HG02970 (cell line): Measurements from ENCODE around the gene FLRT1.

Experiments
- ATAC-seq: cut with Tn5 transposase; IDR thresholded peaks from one replicate; pipeline ENCODE4 v1.9.1; 2021; ENCODE audit warnings: mild to moderate bottlenecking, moderate library complexity, moderate number of reproducible peaks; ENCODE audit not compliant: unreplicated experiment, low FRiP score

FLRT1 gene

DNA sequence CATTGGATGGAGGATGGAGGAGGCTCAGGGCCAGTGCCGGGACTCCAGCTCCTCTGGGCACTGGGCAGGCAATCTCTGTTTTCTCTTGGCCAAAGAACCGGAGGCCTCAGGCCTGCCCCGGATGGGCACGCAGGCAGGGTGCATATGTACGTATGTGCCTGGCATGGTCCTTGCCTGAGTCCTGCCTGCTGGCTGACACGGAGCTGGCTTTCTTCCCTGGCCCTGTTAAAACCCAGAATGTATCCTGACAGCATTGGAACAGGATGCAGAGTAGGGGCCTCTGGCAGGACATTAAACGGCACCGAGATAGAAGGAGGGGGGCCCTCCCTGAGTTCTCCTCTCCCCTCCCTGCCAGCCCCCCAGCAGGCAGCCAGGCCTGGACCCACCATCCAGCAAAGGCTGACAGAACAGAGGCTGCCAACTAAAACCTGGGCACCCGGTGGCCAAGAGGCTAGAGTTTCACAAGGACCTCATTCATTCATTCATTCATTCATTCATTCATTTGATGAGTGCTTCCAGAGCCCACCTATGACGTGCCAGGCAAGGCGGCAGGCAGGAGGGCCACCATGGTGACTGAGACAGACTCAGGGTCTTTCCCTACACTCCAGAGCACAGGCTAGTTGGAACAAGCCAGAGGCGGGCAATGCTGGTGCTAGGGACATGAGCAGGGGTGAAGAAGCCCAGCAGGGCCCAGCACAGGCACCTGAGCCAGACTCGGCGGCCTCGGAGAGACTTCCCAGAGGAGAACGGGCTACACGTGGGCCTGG, 28.8 kb downstream of the FLRT1 start:
- no peak for ATAC-seq

DNA sequence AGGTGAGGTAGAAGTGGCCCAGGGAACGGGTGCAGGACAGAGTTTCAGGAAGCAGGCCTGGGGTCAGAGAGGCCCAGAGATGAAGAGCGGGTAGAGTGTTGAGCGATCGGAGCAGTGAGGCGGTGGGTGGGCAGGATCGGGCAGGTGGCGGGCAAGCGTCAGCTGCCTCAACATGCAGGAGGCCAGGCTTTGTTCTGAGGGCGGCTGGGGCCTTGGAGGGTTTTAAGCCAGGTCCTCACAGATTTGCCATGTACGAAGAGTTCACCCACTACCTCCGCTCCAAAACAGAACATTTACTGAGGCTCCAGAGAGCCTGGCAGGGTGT, 29.4 kb downstream of the FLRT1 start:
- no peak for ATAC-seq

DNA sequence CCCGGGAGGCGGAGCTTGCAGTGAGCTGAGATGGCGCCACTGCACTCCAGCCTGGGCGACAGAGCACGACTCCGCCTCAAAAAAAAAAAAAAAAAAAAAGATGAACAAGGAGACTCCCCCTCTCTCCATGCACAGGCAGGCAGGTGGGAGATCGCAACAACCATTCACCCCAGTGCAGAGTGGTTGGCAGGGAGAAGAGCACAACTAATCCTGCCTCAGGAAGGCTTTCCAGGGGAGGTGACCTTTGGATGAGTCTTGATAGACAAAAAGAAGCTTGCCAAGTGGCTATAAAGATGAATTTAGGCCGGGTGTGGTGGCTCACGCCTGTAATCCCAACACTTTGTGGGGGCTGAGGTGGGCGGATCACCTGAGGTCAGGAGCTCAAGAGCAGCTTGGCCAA, 30.0 kb downstream of the FLRT1 start:
- no peak for ATAC-seq

DNA sequence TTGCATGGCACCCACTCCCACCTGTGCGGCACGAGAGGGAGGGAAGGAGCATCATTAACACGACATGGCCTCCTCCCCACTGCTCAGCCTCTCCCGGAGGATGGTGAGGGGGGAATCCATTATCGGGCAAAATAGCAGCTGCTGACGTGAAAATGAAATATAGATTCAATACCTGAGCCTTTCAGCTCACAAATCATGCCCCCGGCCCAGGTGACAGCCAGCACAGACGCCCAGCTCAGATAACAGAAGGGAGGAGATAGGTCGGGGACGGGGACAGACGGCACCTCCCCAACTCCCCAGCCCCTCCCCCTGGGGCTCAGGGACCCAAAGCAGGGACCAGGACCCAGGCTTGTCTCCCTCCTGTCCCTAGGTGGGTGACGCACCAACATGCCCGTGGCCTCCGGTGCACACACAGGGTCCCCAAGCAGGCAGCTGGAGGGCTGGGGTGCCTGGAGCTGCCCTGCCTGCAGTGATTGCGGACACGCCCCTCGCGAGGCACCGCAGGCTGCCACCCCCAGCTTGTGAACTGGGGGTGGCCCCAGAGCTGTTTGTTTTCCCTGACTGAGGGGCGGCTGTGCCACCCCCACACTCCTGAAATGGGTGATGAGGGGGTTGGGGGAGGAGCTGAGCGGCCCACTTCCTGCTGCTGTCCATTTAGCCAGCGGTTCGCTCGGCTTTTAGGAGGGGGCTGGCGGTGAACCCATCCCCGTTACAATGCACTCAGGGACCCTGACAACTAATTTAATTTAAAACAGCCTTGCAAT, 31.7 kb downstream of the FLRT1 start:
- ATAC-seq = no peak

DNA sequence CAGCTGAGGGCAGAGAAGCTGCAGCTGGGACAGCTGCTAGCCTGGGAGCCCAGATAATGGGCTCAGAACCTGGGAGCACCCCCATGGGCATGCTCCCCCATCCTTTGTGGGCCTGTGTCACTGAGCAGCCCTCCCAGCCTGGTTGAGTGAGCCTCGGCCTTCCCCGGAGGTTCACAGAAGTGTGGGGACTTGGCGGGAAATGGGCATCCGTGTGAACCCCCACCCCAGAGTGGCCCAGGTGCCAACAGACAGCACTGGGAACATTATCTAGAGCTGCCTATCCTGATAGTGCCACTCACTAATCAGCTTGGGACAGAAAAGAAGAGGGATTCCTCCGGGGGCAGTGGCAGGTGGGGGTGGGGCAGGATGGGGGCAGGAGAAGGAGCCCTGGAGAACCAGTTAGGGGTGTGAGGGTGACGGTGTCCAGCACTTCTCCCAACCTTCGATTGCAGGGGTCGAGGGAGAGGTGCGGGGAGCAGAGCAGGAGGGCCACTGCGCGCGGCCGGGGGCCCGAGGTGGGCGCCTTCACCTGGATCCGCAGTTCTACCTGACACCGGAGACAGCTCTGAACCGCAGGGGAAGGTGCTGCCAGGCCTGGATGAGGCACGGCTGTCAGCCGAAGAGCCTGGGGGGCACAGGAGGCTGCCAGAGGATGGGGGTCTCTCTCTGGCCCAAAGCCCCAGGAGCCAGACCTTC, 33.1 kb downstream of the FLRT1 start:
- no peak for ATAC-seq

DNA sequence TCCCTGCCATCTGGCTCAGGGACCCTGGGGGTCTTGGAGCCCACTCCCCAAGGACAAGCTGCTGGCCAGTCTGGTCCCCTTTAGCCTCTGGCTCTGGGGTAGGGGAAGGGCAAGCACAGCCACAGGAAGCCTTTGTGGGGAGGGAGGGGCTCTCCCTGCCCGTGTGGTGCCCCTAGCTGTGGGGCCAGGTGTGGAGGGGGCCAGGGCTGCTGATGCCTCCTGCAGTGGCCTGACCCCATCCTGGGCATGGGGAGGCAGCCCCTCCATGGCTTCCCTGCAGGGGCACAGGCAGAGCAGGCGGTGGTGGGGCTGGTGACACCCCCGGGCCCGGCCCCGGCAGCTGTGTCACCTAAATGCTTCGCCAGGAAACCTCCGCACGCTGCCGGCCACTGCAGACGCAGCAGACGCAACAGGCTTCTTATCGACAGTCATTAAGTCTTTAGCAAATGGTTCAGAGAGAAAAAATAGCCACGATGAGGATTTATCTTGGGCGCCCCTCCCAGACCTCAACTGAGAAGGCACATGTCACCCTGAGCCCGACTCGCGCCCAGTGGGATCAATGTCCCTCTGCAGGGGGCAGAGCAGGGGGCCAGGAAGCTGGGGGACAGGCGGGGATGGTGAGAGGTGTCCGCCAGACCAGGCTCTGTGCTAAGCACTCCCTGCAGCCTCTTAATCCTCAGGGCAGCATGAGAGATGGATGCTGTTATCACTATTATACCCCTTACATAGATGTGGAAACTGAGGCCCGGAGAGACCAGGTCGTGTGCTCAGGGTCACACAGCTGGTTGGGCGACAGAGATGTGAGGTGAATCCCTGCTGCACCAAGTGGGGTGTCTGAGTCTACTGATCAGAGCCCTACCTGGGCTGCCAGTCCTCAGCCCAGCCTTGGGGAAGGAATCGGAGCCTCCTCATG, 33.9 kb downstream of the FLRT1 start:
- ATAC-seq = no peak

DNA sequence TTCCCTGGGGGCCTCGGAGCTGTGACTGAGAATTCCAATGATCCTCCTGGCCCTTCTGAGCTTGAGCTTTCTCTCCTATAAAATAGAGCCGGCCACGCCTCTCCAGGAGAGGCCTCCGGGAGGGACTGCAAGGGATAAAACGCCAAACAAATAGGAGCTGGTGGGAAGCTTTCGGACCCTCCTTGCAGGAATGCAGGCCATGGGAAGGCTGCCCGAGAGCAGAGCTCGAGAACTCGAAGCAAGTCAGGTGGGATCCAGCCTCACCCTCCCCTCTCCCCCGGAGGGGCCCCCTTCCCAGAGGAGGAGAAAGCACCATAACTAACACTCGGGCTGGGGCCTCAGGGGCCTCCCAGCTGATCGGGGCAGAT, 34.6 kb downstream of the FLRT1 start:
- no peak for ATAC-seq

DNA sequence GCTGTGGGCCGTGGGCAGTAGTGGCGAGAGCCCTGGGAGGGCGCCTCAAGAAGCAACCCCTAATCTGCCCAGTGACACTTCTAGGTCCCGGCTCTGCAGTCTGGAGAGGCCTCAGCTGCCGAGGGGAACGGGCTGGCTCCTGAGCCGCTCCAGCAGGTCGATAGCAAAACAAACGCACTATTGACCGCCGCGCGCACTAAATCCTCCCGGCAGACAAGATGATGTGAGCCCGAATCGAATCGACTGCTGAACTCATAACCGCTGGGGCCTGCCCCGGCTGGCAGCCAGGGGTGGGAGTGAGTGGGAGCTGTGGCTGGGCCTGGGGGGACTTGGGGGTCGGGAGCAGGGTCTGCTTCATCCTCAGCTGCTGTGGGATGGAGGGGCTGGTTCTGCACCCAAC, 36.1 kb downstream of the FLRT1 start:
- ATAC-seq = no peak

DNA sequence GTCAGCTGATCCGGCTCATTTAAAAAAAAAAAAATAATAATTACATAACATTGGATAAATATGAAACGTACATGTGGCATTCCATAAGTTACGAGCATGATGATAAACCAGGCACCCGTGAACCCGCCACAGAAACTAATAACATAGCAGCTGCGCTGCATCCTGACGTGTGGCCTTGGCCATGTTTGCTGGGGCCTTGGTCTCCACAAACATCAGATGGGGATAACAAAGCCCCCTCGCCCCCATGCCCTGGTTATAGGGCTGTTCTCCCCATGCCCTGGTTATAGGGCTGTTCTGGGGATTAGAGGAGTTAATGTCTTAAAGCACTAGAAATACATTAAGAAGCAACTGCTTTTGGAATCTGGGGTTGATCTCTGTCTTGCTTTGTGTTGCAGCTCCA, 36.7 kb downstream of the FLRT1 start:
- ATAC-seq = no peak

DNA sequence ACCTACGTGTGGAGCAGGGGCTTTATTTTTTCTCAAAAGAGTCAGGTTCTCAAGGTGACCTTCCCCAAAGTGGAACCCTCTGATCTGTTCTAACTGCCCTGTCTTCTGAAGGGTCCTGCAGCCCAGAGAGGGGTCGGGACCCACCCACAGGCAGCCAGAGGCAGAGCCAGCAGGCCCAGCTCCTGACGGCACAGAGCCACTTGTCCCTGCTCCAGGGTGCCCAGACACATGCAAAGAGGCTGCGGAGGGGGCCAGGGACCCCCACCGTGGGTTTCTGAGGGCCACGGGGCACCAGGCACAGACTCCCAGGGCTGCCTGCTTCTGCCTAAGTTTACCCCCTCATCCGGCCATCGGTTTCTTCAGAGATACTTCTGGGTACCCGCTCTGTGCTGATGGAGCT, 37.1 kb downstream of the FLRT1 start:
- no peak for ATAC-seq

DNA sequence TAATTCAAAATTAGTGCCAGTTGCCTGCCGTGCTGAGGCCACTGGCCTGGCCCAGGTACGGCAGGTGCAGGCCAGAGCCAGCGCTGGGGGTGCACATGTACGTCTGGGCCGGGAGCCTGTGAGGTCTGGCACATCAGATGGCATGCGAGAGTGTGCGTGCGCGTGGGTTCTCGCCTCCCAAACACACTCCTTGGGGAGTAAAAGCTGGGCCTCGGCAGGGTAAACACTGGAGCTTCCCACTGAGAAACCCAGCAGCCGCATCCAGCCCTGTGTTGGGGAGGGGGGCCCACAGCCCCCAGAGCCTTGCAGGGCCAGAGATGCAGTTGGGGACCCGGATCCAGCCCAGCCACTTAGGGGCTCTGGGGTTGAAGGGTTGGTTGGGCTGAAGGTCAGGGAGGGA, 37.8 kb downstream of the FLRT1 start:
- no peak for ATAC-seq

DNA sequence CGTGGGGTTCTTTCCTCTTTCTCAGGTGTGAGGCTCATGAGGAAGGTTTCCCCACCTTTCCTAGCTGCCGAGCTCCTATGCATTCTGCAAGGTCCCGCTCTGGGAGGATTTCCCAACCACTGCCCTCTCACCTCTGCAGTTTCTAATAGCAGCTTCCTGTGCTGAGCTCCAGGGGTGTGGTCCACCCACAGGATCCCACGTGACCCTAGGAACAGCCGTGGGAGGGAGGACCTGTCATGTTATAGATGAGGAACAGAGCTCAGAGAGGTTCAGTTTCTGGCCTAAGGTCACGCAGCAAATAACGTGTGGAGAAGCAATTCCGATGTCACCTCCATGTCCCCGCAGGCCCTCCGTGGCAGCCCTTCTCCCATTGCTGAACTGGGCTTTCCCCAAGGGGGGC, 38.5 kb downstream of the FLRT1 start:
- no peak for ATAC-seq

DNA sequence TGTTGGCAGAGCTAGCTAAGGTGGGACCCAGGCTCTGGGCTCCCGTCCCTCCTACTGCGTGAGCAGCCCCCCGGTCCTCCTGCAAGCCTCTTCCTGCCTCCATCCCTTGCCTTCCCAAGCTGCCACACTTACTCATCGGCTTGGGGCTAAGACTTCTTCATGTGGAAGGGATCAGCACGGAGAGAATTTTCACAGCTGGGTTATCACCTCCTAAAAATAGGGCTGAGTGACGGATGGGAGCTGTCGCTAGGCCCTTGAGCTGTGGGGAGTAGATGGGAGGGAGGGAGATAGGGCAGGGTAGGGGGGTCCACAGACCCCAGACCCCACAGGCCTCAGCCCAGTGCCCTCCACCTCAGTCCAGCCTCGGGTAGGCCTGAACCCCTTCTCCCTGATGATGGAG, 41.0 kb downstream of the FLRT1 start:
- no peak for ATAC-seq

DNA sequence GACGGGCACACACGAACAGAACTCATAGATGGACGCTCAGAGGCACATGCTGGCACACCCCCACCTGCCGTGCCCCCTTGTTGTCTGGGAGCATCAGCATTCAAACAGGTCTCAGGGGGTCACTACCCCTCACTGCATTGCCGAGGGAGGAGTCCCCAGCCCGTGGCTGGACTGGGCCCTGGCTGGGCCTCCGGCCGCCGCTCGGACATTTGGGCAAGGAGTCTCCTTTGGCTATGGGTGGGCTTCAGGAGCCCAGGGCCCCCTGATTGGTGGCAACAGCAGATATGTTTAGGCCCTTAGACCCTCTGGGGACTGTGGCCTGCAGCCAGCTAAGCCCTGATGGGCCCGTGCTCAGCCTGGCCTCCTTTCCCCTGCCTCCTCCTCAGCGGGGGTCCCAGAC, 41.9 kb downstream of the FLRT1 start:
- no peak for ATAC-seq

DNA sequence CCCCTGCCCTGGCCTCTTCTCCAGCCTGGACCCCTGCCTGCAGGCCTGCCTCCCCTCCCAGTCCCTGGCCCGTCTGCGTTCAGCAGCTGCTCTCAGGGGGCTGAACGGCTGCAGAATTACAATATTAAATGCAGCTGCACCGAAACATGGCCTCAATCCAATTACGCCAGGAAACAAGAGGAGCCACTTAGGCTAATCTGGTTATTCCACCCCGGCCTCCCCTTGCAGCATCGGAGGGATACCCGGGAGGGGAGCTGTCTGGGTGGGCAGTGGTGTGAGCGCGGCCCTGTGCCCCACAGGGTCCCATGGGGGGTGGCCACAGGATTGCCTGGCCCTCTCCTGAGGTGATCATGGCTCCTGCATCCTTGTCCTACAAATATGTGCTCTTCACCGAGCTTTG, 42.6 kb downstream of the FLRT1 start:
- no peak for ATAC-seq

DNA sequence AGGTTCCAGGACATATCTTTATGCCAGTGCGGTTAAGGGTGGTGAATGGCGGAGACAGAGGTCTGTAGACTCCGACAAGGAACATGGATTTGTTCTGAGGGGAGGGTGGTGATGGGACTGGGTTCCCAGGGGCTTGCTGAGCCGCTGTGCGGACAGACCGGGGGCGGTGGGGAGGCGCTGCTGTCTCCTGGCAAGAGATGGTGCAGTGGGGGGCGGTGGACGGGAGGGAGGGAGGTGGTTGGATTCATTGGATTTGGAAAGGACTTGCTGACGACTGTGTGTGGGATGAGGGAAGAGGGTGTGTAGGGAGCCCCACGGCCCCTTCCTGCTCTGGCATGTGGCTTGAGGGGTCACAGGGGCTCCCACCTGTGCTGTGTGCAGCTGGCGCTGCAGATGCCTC, 43.2 kb downstream of the FLRT1 start:
- no peak for ATAC-seq

DNA sequence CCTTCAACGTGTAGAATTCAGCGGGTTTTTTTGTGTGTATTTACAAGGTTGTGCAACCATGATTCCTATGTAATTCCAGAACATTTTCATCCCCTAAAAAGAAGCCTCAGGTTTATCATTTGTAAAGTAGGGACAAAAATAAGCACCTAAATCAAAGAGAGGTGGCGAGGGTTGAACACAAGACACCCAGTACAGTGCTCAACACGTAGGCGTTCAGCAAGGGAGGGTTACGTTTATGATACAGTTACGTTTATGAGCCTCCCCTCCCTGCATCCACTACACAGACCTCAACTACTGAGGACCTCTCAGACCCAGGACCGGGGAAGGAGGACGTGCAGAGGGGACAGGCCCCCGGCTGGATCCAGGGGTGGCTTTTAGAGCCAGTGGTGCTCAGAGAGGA, 44.7 kb downstream of the FLRT1 start:
- no peak for ATAC-seq

DNA sequence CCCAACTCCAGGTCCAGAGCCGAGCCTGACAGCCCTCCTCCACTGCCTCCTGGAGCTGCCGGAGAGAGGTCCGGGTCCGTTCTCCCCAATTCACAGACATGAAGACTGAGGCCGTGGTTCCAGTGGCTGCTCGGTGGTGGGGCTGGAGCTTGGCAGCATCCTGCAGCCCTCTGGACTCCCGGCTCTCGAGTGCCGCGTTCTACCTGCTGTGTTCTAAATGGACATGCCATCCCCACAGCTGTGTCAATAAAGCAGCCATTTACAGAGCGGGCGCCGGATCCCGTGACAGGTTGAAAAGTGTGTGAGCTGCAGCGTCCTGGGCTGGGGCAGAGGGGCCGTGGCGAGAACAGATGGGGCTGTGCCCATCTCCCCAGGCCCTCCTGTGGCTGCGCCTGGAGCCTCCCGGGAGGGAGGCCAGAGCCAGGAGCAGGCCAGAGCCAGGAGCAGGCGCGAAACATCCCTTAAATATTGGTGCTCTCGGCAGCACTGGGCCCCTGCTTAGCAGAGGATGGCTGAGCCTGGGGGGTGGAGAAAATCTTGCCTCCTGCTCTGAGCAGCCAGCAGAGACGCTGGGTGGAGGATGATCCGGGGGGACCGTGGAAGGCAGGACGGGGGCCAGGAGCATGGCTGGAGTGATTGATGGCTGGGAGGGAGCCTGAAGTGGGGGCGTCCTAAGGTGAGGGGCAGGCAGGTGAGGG, 46.2 kb downstream of the FLRT1 start:
- ATAC-seq = no peak

DNA sequence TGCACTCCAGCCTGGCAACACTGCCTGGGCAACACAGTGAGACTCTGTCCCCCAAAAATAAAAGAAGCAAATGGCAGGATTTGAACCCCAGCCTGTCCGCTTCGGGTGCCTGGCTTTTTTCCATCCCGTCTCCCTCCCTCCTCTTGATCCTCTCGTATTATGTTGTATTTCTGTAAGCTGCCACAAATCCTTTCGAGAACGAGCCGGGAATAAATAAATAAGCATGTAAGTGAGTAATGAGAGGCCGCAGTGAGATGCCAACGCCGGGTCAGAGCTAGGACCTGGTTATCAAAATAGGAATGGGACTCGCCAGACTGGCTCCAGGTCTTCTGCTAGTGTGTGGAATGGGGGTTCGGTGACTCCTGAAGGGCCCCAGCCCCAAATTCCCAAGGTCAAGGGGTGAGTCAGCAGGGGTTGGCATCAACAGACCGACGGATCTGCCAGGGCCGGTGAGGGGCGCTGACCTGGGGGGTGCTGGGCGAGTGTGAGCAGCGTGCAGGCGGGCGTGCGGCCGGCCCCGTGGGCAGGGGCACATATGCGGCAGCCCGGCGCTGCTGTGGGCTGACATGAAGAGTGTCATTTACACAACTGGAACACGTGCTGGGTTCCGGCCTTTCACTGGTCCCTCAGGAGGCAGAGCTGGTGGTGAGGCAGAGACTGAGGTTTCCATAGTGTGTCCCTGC, 47.8 kb downstream of the FLRT1 start:
- ATAC-seq = no peak
